ENCODE measurements around the gene ZSCAN18. TPM values are rescaled to one million over a fixed set of nuclear protein-coding genes. Genes with fewer than 3 reads are reported as not detected.

Gene ZSCAN18
- total RNA-seq, 1 experiment from 2014 or later, result not detected

DNA sequence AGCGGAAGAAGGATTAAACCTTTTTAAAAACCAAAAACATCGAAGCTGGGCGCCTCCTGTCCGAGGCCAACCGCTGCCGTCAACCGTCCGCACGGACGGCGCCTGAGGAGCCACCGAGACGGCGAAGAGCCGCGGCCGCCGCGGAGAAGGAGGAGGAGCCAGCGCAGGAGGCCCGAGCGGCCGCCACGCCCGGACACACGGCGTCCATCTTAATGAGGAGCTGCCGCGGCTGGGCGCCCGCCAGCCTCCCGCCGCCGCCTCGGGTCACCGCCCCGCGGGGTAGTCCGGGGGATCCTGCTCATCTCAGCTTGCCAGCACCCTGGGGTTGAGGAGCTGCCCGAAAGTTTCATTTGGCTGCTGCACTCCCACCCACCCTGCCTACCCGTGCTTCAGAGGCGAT is 53.6 kb downstream of the ZSCAN18 start:
- no peak for DNase-seq
- H3K4me1 ChIP-seq, result no peaks in the 10 kb centered on the region
- ChIA-PET CTCF (no interaction called here), POLR2A (no interaction called here)
- no peak overlapping the region for H3K4me3 ChIP-seq (ENCODE audit: low read depth, low read length)
- Mint-ChIP-seq H3K9me3 (ENCODE audit: unreplicated experiment) (peaks cover 29% of the 10 kb centered on the region), H3K27ac (ENCODE audit: unreplicated experiment) (no peak overlapping the region), H3K27me3 (ENCODE audit: insufficient read depth, unreplicated experiment) (no peaks in the 10 kb centered on the region), H3K4me1 (ENCODE audit: low read depth, unreplicated experiment) (no peaks in the 10 kb centered on the region), H3K36me3 (ENCODE audit: insufficient read depth, unreplicated experiment) (no peaks in the 10 kb centered on the region), H3K4me3 (ENCODE audit: unreplicated experiment) (no peak overlapping the region)
- no peaks in the 10 kb centered on the region for H3K36me3 ChIP-seq (ENCODE audit: control insufficient read depth, insufficient read depth, low read length)
- H3K27me3 ChIP-seq (replicated peaks; ENCODE audit: control insufficient read depth, insufficient read depth, low read length), result no peaks in the 10 kb centered on the region
- TF ChIP-seq, protein P1, sequence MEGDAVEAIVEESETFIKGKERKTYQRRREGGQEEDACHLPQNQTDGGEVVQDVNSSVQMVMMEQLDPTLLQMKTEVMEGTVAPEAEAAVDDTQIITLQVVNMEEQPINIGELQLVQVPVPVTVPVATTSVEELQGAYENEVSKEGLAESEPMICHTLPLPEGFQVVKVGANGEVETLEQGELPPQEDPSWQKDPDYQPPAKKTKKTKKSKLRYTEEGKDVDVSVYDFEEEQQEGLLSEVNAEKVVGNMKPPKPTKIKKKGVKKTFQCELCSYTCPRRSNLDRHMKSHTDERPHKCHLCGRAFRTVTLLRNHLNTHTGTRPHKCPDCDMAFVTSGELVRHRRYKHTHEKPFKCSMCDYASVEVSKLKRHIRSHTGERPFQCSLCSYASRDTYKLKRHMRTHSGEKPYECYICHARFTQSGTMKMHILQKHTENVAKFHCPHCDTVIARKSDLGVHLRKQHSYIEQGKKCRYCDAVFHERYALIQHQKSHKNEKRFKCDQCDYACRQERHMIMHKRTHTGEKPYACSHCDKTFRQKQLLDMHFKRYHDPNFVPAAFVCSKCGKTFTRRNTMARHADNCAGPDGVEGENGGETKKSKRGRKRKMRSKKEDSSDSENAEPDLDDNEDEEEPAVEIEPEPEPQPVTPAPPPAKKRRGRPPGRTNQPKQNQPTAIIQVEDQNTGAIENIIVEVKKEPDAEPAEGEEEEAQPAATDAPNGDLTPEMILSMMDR (IDR thresholded peaks at IDR 0.05; ENCODE audit: insufficient read depth in 1 of 2, low read depth in 1 of 2, low read length in 1 of 2, severe bottlenecking in 1 of 2, unreplicated experiment in 1 of 2), result no peak
- intact Hi-C loops (cut with micrococcal nuclease; ENCODE audit: unreplicated experiment), result no loop called here
- BruUV-seq (replicated peaks), result no TSS peak
- peaks cover 27% of the 10 kb centered on the region for H3K9me3 ChIP-seq

DNA sequence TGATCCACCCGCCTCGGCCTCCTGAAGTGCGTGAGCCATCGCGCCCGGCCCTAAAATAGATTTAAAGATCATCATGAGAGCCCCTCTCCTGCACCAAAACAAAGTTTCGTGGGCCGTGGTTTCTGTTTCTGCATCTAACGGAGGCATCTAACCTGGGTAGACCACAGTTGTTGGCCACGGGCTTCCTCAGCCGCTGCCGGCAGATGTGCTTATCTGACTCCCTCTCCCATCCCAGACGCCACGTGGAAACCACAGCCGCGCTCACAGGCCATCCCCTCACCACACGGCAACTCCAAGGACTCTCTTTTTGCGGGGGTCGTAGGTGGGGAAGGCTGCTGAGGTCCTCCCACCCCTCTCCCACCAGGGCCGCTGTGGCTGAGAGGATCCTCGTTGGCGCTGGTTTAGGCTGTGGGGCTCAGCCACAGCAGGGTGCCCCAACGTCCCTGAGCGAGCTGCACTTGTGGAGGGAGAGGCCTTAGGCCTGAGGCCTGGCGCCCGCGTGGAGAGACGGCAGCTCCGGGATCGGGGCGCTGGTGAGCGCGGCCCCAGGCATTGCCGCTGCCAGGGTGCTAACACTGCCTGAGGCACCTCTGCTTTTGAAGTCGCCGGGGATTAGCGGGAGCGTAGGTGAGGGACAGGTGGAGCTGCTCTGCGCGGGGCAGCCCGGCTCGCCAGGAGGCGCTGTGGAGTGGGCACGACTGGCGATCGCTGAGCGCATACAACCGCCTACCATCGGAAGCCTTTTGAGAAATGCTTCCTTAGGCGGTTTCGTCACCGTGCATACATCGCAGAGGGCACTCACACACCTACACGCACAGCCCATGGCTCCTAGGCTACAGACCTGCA is 55.3 kb downstream of the ZSCAN18 start:
- no peaks in the 10 kb centered on the region for H3K27me3 Mint-ChIP-seq (ENCODE audit: insufficient read depth, unreplicated experiment)
- H3K9me3 Mint-ChIP-seq (ENCODE audit: unreplicated experiment), result peaks cover 31% of the 10 kb centered on the region
- intact Hi-C loops (cut with micrococcal nuclease; ENCODE audit: unreplicated experiment), result no loop called here
- H3K27ac Mint-ChIP-seq (ENCODE audit: unreplicated experiment), result no peak overlapping the region
- Histone ChIP-seq H3K27me3 (replicated peaks; ENCODE audit: control insufficient read depth, insufficient read depth, low read length) (no peaks in the 10 kb centered on the region), H3K4me3 (ENCODE audit: low read depth, low read length) (no peak overlapping the region), H3K36me3 (ENCODE audit: control insufficient read depth, insufficient read depth, low read length) (no peaks in the 10 kb centered on the region), H3K4me1 (no peaks in the 10 kb centered on the region), H3K9me3 (peaks cover 28% of the 10 kb centered on the region)
- ChIA-PET CTCF (no interaction called here), POLR2A (no interaction called here)
- H3K4me3 Mint-ChIP-seq (ENCODE audit: unreplicated experiment), result no peak overlapping the region
- no peaks in the 10 kb centered on the region for H3K36me3 Mint-ChIP-seq (ENCODE audit: insufficient read depth, unreplicated experiment)
- TF ChIP-seq, protein P1 (IDR thresholded peaks at IDR 0.05; ENCODE audit: insufficient read depth in 1 of 2, low read depth in 1 of 2, low read length in 1 of 2, severe bottlenecking in 1 of 2, unreplicated experiment in 1 of 2), result no peak
- no peak for DNase-seq
- no peaks in the 10 kb centered on the region for H3K4me1 Mint-ChIP-seq (ENCODE audit: low read depth, unreplicated experiment)
- BruUV-seq (replicated peaks), result no TSS peak

DNA sequence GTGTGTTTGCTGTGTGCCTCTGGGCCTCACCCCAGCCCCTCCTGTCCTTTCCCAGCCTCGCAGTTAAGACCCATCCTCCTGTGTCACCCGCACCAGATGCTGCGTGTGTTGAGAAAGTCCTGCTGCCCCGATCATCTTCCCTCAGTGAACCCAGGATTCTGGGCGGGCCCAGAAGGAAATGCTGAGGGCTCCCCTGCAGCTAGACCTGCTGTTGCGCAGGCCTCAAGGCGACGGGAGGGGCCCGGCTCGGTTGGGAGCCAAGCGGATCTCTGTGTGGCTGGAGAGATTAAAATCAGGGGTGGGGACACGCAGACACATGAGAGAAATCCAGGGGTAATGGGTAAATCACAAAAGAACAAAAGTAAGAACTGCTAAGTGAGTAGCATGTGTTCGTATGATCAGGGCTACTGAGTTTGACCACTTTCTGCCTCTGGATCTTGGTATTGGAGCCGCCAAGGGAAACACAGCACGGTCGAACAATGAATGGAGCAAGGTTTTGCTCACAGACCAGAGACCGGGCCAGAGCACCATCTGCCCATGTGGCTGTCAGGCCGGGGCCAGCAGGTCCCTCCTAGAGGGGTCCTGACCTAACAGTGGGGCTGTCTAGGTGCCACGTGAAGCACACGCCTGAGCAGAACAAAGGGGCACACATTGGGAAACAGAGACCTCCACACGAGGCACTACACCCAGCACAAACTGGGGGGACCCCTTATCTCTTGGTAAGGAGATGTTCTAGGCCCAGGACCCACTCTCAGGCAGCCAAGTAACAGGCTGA is 57.1 kb downstream of the ZSCAN18 start:
- Mint-ChIP-seq H3K4me3 (ENCODE audit: unreplicated experiment) (no peak overlapping the region), H3K27me3 (ENCODE audit: insufficient read depth, unreplicated experiment) (no peaks in the 10 kb centered on the region), H3K27ac (ENCODE audit: unreplicated experiment) (no peak overlapping the region), H3K36me3 (ENCODE audit: insufficient read depth, unreplicated experiment) (no peaks in the 10 kb centered on the region), H3K9me3 (ENCODE audit: unreplicated experiment) (peaks cover 36% of the 10 kb centered on the region), H3K4me1 (ENCODE audit: low read depth, unreplicated experiment) (no peaks in the 10 kb centered on the region)
- H3K27me3 ChIP-seq (replicated peaks; ENCODE audit: control insufficient read depth, insufficient read depth, low read length), result no peaks in the 10 kb centered on the region
- H3K4me3 ChIP-seq (ENCODE audit: low read depth, low read length), result no peak overlapping the region
- H3K36me3 ChIP-seq (ENCODE audit: control insufficient read depth, insufficient read depth, low read length), result no peaks in the 10 kb centered on the region
- peaks cover 28% of the 10 kb centered on the region for H3K9me3 ChIP-seq
- no peak for DNase-seq
- intact Hi-C loops (cut with micrococcal nuclease; ENCODE audit: unreplicated experiment), result no loop called here
- POLR2A ChIA-PET, result no interaction called here
- H3K4me1 ChIP-seq, result no peaks in the 10 kb centered on the region
- TF ChIP-seq, protein P1 (IDR thresholded peaks at IDR 0.05; ENCODE audit: insufficient read depth in 1 of 2, low read depth in 1 of 2, low read length in 1 of 2, severe bottlenecking in 1 of 2, unreplicated experiment in 1 of 2), result no peak
- CTCF ChIA-PET, result no interaction called here
- BruUV-seq (replicated peaks), result no TSS peak

Data from Caco-2 (cell line).